CD4-positive, alpha-beta T cell treated with Interleukin-6 for 4 hours (primary cell): ENCODE results near the gene FAM118A.
"Not testable (repeated sequence)": the region's sequence is repeated elsewhere in the genome, so short reads cannot be mapped to it uniquely, and the experiment has no call there.

Source experiments
- DNase-seq: peaks from one replicate; pipeline ENCODE4 v3.0.0-alpha.2; 2020; ENCODE audit warnings: mixed read lengths

Gene FAM118A

GRCh38 chr22:45332001-45332400 is 22.3 kb downstream of the FAM118A start:
- DNase-seq, result no peak

- DNase-seq, result no peak
Measured at GRCh38 chr22:45334068-45334467, 24.3 kb downstream of the FAM118A start.

GRCh38 chr22:45334528-45334927 is 24.8 kb downstream of the FAM118A start:
- no peak for DNase-seq

GRCh38 chr22:45335021-45335818 is 25.5 kb downstream of the FAM118A start:
- DNase-seq, result no peak

- DNase-seq, result no peak
Measured at GRCh38 chr22:45335854-45336522, 26.3 kb downstream of the FAM118A start.

GRCh38 chr22:45336971-45337431 is 27.3 kb downstream of the FAM118A start:
- peak; percentile 15 for DNase-seq

- DNase-seq, result no peak
Measured at GRCh38 chr22:45337536-45337935, 27.8 kb downstream of the FAM118A start.

GRCh38 chr22:45338795-45339194 is 29.1 kb downstream of the FAM118A start:
- no peak for DNase-seq

- DNase-seq, result no peak
Measured at GRCh38 chr22:45340323-45340722, 30.6 kb downstream of the FAM118A start.

- peak; percentile 67 for DNase-seq
Measured at GRCh38 chr22:45341498-45341897, 31.8 kb downstream of the FAM118A start.

- DNase-seq, result no peak
Measured at GRCh38 chr22:45343143-45343542, 33.4 kb downstream of the FAM118A start.

- no peak for DNase-seq
Measured at GRCh38 chr22:45344334-45344733, 34.6 kb downstream of the FAM118A start.

- DNase-seq, result no peak
Measured at GRCh38 chr22:45349916-45350315, 40.2 kb downstream of the FAM118A start.

- DNase-seq, result no peak
Measured at GRCh38 chr22:45351956-45352355, 42.2 kb downstream of the FAM118A start.

- DNase-seq, result not testable (repeated sequence)
Measured at GRCh38 chr22:45352757-45353156, 43.0 kb downstream of the FAM118A start.

- DNase-seq, result no peak
Measured at GRCh38 chr22:45353786-45354185, 44.1 kb downstream of the FAM118A start.

- no peak for DNase-seq
Measured at GRCh38 chr22:45357490-45357889, 47.8 kb downstream of the FAM118A start.

GRCh38 chr22:45358127-45358526 is 48.4 kb downstream of the FAM118A start:
- no peak for DNase-seq

- DNase-seq, result no peak
Measured at GRCh38 chr22:45359627-45360026, 49.9 kb downstream of the FAM118A start.

GRCh38 chr22:45366713-45367112 is 57.0 kb downstream of the FAM118A start:
- no peak for DNase-seq

GRCh38 chr22:45373592-45373991 is 63.9 kb downstream of the FAM118A start:
- not testable (repeated sequence) for DNase-seq

GRCh38 chr22:45376009-45376408 is 66.3 kb downstream of the FAM118A start:
- DNase-seq, result no peak

- DNase-seq, result no peak
Measured at GRCh38 chr22:45376703-45377102, 67.0 kb downstream of the FAM118A start.

- DNase-seq, result no peak
Measured at GRCh38 chr22:45381348-45381747, 71.6 kb downstream of the FAM118A start.
